ENCODE results near the gene BMI1. TPM values are rescaled to one million over a fixed set of nuclear protein-coding genes. Genes with fewer than 3 reads are reported as not detected.
A peak's percentile ranks its signal among the peaks of the same experiment; 100 is the strongest.

BMI1 gene
- total and polyA plus RNA-seq, 2 of the 4 experiments (the other 2 are of a cell fraction) = 19.7 to 25.8 TPM

DNA sequence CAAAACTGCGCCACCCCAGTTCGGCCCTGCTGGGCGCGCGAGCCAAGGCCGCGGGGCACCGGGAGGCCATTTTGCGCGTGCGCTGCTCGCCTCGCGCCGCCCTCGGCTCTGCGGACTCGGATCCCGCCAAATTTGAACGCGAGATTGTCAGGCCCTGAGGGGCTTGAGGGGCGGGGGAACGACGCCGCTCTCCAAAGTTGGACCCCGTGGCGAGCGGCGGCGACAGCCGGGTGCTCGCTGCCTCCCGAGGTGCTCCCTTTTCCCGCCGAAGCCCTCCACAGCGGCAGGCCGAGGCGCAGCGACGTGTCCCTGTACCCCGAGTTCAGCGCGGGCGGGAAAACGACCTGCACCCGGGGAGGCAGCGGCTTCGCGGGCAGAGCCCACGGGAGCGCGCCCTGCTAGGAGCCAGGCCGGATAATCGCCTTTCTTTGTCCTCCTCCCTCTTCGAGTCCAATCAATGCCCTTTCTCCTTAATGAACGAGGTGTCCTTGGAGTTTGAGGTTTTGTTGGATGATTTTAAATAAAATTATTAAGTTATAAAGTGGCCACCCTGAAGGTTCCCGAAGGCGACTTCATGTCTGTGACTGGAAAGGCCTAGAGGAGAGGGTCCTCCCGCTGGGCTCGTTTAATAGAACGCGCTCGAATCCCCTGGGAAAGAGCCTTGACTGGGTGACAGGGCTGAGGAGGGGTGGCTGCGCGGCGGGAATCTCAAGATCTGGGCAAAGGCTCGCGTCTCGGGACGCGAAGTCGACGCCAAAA is 13.7 kb downstream of the BMI1 start:
- H2BK5ac ChIP-seq (ENCODE audit: low read depth, low read length, poor library complexity, severe bottlenecking) = no peak overlapping the region
- no peak overlapping the region for H2BK120ac ChIP-seq (ENCODE audit: low read depth, low read length)
- peak overlapping the region; percentile 89 for H2AFZ ChIP-seq (replicated peaks; ENCODE audit: low read length, poor library complexity)
- H3K36me3 ChIP-seq (ENCODE audit: control insufficient read depth, insufficient read depth, low read length) = peaks cover 1% of the 10 kb centered on the region; the same call in 1 of the 2 replicates
- 14% methylated on average over 30 of the region's 73 CpGs; no CpG with 5 or more reads in 1 of the 2 experiments for WGBS, 2 experiments (ENCODE audit: extremely low coverage in 2 of 2, insufficient read length in 1 of 2)
- no peak overlapping the region for H4K91ac ChIP-seq (ENCODE audit: insufficient read depth, low read depth, low read length)
- H2BK15ac ChIP-seq (ENCODE audit: low read depth, low read length) = no peak overlapping the region
- ATAC-seq (ENCODE audit: low read depth) = peak; percentile 23
- H4K20me1 ChIP-seq (ENCODE audit: insufficient read depth, low read length) = no peaks in the 10 kb centered on the region
- H3K4me1 ChIP-seq (ENCODE audit: control insufficient read depth, insufficient read depth, low read length) = no peaks in the 10 kb centered on the region
- in situ Hi-C loops (cut with MboI; ENCODE audit: low sequenced_read_pairs) (no loop called here), intact Hi-C loops (cut with micrococcal nuclease) (no loop called here), dilution Hi-C loops (cut with HindIII; ENCODE audit: low sequenced_read_pairs, unreplicated experiment) (no loop called here)
- no TSS peak for BruUV-seq (replicated peaks)
- no peak overlapping the region for H4K8ac ChIP-seq (ENCODE audit: low read depth in 2 of 2, low read length in 2 of 2)
- H3K9me1 ChIP-seq (ENCODE audit: insufficient read depth, low read length) = no peaks in the 10 kb centered on the region
- H3K56ac ChIP-seq (ENCODE audit: extremely low read depth, insufficient read depth, low read length) = no peak overlapping the region
- no peaks in the 10 kb centered on the region for H3K79me1 ChIP-seq (ENCODE audit: low read depth in 1 of 2, low read length in 2 of 2)
- no peak overlapping the region for H3K9ac ChIP-seq (ENCODE audit: low read depth, low read length)
- H3K27ac ChIP-seq (ENCODE audit: insufficient read depth, low read length) = no peak overlapping the region
- H2AK5ac ChIP-seq (ENCODE audit: low read depth, low read length) = no peak overlapping the region
- H3K18ac ChIP-seq (ENCODE audit: low read depth, low read length) = no peak overlapping the region
- H4K5ac ChIP-seq (ENCODE audit: low read depth, low read length) = no peak overlapping the region
- peak overlapping the region; percentile 30; the same call in 1 of the 2 replicates for H3K4me3 ChIP-seq (ENCODE audit: insufficient read depth, low read depth, low read length)
- peaks cover 21% of the 10 kb centered on the region for H3K9me3 ChIP-seq (ENCODE audit: control insufficient read depth, insufficient read depth, low read length)
- no peak overlapping the region for H2BK20ac ChIP-seq (ENCODE audit: low read depth, low read length)
- no peak overlapping the region for H3K4ac ChIP-seq (ENCODE audit: low read depth, low read length)
- DNase-seq = no peak
- H2AK9ac ChIP-seq (replicated peaks; ENCODE audit: low read depth, low read length, poor library complexity) = no peak overlapping the region
- no peak overlapping the region for H3K14ac ChIP-seq (replicated peaks; ENCODE audit: low read depth, low read length)
- no peak overlapping the region for H3K23ac ChIP-seq (ENCODE audit: low read depth, low read length)
- no peak overlapping the region; the same call in 1 of the 2 replicates for H3K4me2 ChIP-seq (ENCODE audit: low read depth, low read length)
- TF ChIP-seq CEBPB (IDR thresholded peaks at IDR 0.05; ENCODE audit: low read depth, low read length) (no peak), FOS (IDR thresholded peaks at IDR 0.05; ENCODE audit: low read depth, low read length) (no peak), RAD21 (IDR thresholded peaks at IDR 0.05; ENCODE audit: low read length) (no peak), POLR2A (IDR thresholded peaks at IDR 0.05; ENCODE audit: low read depth, low read length) (no peak), RFX5 (IDR thresholded peaks at IDR 0.05; ENCODE audit: low read depth, low read length) (no peak), USF2 (IDR thresholded peaks at IDR 0.05; ENCODE audit: low read depth, low read length) (no peak), CHD1 (IDR thresholded peaks at IDR 0.05; ENCODE audit: low read depth, low read length) (no peak), MXI1 (IDR thresholded peaks at IDR 0.05; ENCODE audit: borderline replicate concordance, low read depth, low read length) (no peak), MAFK (IDR thresholded peaks at IDR 0.05; ENCODE audit: low read depth, low read length) (no peak), MAZ (IDR thresholded peaks at IDR 0.05; ENCODE audit: borderline replicate concordance, low read depth, low read length) (no peak), BHLHE40 (IDR thresholded peaks at IDR 0.05; ENCODE audit: low read depth, low read length) (no peak), SMC3 (IDR thresholded peaks at IDR 0.05; ENCODE audit: low read depth, low read length) (no peak), RCOR1 (IDR thresholded peaks at IDR 0.05; ENCODE audit: insufficient replicate concordance, low read length) (no peak)
- TF ChIP-seq, protein P1, sequence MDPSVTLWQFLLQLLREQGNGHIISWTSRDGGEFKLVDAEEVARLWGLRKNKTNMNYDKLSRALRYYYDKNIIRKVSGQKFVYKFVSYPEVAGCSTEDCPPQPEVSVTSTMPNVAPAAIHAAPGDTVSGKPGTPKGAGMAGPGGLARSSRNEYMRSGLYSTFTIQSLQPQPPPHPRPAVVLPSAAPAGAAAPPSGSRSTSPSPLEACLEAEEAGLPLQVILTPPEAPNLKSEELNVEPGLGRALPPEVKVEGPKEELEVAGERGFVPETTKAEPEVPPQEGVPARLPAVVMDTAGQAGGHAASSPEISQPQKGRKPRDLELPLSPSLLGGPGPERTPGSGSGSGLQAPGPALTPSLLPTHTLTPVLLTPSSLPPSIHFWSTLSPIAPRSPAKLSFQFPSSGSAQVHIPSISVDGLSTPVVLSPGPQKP (IDR thresholded peaks at IDR 0.05; ENCODE audit: borderline replicate concordance, low read depth, low read length) = no peak
- TF ChIP-seq, protein P2, sequence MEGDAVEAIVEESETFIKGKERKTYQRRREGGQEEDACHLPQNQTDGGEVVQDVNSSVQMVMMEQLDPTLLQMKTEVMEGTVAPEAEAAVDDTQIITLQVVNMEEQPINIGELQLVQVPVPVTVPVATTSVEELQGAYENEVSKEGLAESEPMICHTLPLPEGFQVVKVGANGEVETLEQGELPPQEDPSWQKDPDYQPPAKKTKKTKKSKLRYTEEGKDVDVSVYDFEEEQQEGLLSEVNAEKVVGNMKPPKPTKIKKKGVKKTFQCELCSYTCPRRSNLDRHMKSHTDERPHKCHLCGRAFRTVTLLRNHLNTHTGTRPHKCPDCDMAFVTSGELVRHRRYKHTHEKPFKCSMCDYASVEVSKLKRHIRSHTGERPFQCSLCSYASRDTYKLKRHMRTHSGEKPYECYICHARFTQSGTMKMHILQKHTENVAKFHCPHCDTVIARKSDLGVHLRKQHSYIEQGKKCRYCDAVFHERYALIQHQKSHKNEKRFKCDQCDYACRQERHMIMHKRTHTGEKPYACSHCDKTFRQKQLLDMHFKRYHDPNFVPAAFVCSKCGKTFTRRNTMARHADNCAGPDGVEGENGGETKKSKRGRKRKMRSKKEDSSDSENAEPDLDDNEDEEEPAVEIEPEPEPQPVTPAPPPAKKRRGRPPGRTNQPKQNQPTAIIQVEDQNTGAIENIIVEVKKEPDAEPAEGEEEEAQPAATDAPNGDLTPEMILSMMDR (conservative IDR thresholded peaks at IDR 0.05; ENCODE audit: low read depth, low read length) = no peak
- ChIA-PET POLR2A (ENCODE audit: unreplicated experiment) (no interaction called here), CTCF (no interaction called here)
- H3K27me3 ChIP-seq (ENCODE audit: control insufficient read depth, insufficient read depth, low read length) = peaks cover 55% of the 10 kb centered on the region
